ENCODE data around the gene FGF2.
A peak's percentile ranks its signal among the peaks of the same experiment; 100 is the strongest.
"Not testable (repeated sequence)": the region's sequence is repeated elsewhere in the genome, so short reads cannot be mapped to it uniquely, and the experiment has no call there.

The FGF2 gene

DNA sequence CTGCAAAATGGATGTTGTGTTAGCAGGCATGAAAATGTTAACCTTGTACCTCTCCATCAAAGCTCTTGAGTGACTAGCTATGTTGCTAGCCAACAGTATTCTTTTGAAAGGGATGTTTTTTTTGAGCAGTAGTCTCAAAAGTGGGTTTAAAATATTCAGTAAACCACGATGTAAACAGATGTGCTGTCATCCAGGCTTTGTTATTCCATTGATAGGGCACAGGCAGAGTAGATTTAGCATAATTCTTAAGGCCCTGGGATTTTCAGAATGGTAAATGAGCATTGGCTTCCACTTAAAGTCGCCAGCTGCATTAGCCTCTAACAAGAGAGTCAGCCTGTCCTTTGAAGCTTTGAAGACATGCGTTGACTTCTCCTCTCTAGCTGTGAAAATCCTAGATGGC lies 18.4 kb downstream of the FGF2 start:
- peak; percentile 17 for DNase-seq (ENCODE audit: low read depth)

DNA sequence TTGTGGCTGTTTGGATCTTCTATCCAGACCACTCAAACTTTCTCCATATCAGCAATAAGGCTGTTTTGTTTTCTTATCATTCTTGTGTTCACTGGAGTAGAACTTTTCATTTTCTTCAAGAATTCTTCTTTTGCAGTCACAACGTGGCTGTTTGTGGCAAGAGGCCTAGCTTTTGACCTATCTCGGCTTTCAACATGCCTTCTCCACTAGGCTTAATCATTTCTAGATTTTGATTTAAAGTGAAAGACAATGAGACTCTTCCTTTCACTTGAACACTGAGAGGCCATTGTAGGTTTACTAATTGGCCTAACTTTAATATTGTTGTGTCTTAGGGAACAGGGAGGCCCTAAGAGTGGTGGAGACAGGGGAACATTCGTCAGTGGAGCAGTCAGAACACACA lies 19.1 kb downstream of the FGF2 start:
- DNase-seq (ENCODE audit: low read depth), result peak; percentile 14

DNA sequence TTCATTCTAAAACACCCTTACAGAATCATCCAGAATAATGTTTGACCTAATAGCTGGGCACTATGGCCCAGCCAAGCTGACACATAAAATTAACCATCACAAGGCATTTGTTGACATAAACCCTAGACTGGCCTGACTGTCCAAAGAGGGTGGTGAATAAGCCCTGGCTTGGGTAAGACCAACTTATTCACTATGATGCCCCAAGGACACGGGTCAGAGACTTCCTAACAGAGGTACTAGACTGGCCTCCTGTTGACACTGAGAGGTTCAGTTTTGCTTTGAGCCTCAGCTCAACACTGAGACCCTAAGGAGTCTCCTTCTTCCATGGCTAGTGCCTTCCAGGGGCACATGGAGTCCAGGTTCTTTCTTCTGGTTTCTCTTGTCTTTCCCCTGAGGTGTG lies 21.3 kb downstream of the FGF2 start:
- DNase-seq (ENCODE audit: low read depth), result peak; percentile 18

DNA sequence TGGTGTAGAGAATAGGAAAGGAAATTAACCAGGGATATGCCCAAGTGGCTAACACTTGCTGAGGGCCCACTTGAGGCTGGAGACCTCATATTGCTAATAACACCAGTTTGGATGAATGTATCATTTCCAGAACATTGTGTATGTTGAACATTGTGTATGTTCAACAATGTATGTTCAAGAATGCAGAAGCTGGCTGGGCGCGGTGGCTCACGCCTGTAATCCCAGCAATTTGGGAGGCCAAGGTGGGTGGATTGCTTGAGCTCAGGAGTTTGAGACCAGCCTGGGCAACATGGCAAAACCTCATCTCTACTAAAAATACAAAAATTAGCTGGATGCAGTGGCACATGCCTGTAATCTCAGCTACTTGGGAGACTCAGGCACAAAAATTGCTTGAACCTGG lies 23.2 kb downstream of the FGF2 start:
- not testable (repeated sequence) for DNase-seq (ENCODE audit: low read depth)

DNA sequence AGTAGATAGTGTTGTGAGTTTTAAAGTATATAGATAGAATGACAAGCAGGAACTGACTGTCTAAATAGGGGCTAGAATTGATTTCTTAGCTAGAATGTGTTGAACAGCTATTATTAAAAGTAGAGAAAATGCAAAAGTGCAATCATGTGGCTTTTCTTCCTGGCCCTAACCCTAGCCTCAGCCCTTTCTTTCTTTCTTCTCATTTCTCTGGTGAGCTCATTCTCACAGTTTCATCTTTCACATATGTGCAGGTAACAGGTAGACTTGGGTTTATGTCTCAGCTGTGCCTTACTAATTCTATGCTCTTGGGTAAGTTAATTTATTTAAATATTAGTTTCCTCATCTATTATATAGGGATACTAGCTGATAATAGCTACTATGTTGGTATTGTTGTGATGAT lies 24.9 kb downstream of the FGF2 start:
- no peak for DNase-seq (ENCODE audit: low read depth)

DNA sequence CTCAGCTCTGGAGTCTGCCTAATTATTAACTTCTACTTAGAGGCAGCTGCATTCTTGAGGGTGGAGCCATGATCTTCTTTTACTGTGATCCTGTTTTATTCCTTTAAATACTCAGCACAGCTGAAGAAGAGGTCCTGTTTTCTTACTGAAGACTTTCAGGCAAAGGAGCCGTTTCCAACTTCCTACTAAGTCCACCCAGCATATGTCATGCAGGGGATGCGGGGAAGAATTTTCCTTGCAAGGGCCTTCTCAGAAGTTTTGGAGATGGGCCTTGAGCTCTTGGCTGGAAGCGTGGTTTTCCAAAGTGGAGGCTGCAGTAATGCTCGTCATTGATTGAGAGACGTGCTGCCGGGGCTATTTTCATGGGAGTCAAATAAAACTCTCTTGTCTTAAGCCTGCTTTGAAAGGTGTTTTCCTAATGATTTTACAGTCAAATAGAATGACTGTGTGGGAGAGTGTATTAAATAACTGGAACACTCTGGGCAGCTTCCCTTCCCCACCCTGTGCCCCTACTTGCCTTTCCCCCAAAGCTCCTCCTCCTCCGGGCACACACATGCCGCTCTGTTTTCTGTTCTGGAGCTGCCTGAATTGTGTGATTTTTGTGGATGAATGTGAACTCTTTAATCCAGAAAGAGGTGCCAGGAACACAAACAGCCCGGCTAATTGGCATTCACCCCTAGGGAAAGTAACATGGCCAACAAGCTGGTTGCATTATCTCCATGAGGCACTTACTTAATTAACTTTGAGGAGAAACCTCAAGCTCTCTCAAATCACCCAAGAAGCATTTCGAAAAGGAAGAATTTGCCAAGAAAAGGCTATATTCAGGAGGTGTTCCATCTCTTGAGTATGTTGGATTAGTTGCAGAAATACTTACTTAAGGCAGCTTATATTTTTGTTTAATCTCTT lies 28.1 kb downstream of the FGF2 start:
- peak; percentile 22 for DNase-seq (ENCODE audit: low read depth)

DNA sequence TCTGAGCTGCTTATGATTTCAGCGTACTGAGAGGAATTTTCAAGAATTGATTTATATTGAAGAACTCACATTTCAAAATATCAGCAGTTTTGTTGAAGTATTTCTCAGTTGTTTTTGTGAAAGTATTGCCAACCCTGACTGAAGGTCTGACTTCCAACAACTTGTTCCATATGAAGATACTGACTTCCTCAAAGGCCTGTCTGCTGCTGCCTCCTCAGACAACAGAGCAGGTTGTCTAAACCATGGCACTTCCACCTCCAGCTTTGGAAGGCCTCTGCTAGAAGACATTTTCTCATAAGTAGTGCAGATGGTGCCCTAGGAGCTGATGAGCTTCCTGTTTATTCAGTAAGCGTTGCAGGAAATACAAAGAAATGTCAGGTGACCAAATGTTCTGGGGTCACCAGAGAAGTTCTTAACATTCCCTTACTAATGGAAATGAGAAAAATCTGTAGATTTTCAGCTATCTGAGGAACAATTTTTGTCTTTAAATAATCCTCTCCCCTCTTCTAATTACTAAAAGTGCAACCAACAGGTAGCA lies 28.8 kb downstream of the FGF2 start:
- DNase-seq (ENCODE audit: low read depth), result peak; percentile 5

DNA sequence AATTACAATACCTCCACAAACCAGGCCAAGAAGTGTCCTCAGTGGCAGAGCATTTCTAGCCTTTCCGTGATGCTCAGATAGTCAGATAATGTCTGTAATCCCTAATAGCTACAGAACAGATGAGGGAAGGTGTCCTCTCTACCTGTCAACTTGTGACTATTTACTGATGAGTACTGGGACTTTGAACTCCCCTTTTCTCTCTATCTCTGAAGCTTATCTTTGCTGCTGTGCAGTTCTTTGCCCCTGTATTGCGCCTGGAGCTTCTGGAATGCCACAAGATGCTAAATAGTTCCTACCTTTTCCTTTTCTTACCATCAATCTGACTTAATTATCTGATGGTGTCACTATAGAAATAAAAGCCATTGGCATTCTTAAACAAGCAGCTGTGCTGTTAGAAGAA lies 30.5 kb downstream of the FGF2 start:
- DNase-seq (ENCODE audit: low read depth), result no peak

DNA sequence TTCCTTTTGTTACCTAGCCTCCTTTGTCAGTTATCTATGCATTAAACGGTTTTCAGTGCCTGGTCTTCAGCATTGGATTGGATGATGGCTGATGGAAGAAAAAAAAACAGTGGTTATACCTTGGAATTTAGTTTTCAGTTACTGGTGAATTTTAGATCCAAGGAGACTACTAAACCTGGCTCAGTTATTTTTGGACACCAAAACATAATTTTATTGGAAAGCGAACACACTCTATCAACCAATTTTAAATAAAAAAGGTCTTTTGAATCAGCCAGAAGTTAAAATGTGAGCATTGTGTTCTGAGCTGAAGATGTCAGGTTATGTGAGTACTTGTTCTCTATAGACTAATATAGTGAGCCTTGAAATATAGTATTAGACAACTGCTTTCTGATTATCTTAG lies 32.1 kb downstream of the FGF2 start:
- DNase-seq (ENCODE audit: low read depth), result no peak

DNA sequence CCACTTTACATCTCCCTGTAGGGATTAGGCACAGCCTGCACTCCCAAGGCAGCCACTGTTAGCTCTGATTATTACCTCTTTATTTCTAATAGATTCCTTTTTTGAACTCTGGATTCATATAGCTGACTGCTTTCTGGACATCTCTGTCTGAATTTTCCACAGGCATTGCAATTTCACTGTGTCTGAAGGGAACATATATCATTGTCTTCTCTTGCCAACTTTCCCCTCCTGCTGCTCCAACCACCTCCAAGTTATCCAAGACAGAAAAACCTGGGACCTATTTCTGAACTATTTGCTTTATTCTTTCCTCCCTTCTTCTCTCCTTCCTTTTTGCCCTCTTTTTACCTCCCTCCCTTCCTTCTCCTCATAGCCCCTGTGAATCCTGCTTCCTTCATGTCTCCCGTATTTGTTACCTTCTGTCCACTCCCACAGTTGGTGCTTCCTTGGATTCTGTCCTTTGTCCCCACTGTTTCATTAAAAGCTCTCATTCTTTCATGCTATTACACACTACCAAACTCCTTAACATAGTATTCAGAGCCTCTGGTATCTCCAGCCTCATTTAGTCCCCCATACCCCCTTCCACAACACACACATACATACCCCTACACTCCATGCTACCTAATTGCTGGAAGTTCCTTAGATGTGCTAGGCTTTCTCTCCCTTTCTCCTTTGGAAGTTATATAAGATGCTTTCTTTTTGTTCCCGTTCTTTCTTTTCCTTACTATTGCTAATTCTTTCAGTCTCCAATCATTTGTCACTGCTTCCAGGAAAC lies 34.7 kb downstream of the FGF2 start:
- DNase-seq (ENCODE audit: low read depth), result no peak

DNA sequence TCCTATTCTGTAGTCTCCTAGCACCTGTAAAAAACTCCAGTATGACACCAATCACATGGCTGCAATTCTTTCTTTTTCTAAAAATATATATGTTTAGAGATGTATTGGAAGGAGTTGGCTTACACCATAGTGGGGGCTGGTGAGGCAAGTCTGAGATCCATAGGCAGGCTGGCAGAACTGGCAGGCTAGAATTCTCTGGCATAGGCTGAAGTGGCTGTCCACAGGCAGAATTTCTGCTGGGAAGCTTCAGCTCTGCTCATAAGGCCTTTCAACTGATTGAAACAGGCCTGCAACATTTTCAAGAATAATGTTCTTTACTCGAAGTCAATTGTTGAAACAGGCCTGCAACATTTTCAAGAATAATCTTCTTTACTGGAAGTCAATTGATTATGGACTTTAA lies 37.0 kb downstream of the FGF2 start:
- DNase-seq (ENCODE audit: low read depth), result no peak

DNA sequence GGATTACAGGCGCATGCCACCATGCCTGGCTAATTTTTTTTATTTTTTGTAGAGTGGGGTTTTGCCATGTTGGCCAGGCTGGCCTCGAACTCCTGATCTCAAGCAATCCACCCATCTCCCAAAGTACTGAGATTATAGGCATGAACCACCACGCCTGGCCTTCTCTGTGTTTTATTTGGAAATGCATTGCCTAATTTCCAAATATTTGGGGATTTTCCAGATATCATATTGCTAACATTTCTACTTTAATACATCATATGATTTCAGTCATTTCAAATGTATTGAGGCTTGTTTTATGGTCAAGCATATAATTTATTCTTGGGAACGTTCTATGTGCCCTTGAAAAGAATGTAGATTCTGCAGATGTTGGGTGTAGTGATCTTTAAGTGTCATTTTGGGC lies 38.8 kb downstream of the FGF2 start:
- no peak for DNase-seq (ENCODE audit: low read depth)

DNA sequence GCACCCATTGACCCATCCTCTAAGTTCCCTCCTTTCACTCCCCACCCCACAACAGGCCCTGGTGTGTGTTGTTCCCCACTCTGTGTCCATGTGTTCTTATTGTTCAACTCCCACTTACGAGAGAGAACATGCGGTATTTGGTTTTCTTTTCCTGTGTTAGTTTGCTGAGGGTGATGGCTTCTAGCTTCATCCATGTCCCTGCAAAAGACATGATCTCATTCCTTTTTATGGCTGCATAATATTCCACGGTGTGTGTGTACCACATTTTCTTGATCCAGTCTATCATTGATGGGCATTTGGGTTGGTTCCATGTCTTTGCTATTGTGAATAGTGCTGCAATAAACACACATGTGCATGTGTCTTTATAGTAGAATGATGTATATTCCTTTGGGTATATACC lies 41.6 kb downstream of the FGF2 start:
- not testable (repeated sequence) for DNase-seq (ENCODE audit: low read depth)

DNA sequence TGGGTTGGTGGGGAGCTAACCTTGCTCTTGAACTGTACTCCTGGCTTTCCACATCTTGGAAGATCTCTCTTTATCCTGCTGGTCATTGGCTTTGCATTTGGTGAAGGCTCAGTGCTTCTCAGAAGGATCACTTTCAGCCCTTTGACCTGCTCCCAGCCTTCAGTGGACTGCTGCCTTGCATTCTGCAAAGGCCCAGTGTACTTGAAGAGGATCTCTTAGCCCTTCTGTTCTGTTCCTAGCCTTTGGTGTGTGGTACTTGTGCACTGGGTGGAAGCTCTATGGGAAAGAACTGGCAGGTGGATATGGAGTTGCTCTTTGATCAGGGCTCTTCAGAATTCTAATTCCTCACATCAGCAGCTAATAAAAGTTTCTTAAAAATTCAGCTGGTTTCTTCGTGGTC lies 46.5 kb downstream of the FGF2 start:
- DNase-seq (ENCODE audit: low read depth), result no peak

DNA sequence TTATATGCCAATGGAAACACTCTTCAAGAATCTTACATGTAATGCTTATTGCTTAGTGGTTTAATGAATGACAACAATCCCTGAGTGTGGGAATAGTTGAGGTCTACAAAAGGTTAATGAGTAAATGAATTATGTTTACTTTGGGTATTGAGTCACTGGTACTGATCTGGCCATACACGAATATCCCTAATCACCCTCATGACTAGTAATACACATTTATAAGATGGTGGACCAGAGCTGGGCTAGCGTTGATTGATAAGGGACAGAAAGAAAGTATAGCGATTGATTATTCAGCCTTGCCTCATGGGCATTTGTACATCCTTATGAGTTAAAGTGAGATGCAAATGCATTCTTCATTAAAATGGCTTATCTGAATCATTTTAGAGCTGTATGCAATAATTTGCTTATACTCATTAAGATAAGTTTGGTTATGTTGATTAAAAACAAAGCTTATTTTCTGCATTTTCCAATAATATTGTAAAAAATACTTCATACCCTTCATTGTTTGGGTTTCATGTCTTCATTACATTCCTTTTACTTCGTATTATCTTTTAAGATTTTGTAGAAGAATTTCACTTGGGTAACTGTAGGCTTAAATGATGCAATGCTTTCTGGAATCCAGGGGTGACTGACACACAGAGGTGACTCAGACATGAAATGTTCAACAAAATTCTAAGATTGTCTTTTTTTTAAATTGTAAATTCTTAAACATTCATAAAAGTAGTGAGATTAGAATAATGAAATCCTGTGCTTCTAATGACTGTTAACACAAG lies 47.4 kb downstream of the FGF2 start:
- peak; percentile 92 for DNase-seq (ENCODE audit: low read depth)

DNA sequence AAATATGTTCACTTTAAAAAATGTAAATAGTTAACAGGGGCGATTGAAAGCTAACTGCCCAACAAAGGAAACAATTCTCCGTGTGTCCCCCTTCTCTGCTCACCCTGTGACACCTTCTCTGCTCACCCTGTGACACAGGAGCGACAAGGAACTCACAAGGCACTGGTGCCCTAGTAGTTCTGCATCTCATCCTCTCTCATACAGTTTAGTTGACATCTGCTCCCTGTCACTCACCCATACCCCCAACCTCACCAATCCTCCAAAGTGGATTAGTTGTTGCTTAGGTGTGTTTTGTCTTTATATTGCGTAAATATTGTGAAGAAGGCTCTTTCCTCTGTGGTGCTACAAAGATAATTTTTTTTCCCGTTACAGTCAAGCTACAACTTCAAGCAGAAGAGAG lies 49.3 kb downstream of the FGF2 start:
- no peak for DNase-seq (ENCODE audit: low read depth)

DNA sequence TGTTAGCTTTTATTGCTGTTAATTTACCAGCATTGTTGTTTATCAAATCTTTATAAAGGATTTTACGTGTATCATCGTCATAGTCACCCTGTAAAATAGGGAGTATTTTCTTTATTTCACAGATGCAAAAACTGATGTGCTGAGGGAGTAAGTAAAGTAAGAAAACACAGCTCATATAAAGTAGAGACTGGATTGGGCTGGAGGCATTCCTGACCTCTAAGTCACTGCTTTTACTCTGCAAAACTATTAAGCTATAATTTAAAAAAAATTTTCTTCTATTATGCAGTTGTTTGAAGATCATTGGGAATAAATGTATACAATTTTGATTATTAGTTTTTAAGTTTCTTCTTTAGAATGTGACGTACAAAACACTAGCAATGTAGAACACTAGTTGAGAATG lies 49.8 kb downstream of the FGF2 start:
- DNase-seq (ENCODE audit: low read depth), result no peak

DNA sequence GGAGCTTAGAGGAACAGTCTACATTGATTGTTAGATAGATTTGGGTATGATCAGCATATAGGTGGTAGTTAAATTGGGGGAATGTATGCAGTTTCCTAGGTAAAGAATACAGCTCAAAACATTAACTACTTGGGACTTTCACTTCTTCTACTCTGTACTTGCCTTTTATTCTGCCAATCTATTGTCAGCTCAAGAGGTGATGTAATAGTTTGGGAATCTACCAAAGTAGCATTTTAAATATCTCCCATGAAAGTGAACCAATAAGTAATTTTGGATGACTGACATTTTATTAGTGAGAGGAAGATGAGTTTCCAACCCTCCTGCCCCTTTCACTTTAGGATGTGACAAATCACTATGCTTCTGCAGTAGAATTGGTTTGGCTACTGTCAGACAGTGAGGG lies 52.4 kb downstream of the FGF2 start:
- no peak for DNase-seq (ENCODE audit: low read depth)

DNA sequence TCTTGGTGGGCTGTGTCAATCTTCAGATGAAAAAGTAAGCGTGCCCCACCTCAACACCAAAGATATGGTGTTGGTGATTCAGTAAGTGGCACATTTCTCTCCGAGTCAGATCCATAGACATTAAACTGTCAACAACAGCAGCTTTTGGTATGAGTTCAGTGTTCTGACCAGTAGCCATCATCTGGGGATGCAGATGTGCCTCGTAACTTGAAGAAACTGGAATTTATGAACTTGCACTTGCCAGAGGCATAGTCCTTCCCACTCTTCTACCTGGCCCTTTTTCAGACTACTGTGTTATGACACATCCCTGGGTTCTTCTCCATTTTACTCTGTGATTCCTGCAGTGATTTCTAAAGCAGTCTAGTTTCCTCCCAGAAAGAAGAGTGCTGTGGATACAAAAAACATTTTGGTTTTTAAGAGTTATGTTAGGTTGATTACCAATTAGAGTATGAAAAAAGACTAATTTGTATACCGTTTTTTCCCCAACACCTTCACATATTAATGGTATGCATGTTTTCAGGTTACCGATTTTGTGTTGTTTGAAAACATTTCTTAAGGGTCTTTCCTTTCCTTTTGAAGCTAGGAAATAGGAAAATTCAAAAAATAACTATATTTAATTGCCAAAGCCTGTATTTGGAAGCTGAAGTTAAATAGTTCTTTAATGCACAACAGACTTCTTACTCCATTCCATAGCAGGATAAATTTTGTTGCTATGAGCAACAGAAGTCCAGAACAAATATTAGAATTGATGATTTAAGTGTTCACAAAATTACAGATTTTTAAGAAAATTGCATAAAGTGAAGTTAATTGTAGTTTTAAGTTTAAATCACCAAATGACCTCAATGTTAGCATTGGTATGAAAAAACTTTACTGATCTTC lies 56.5 kb downstream of the FGF2 start:
- DNase-seq (ENCODE audit: low read depth), result no peak

DNA sequence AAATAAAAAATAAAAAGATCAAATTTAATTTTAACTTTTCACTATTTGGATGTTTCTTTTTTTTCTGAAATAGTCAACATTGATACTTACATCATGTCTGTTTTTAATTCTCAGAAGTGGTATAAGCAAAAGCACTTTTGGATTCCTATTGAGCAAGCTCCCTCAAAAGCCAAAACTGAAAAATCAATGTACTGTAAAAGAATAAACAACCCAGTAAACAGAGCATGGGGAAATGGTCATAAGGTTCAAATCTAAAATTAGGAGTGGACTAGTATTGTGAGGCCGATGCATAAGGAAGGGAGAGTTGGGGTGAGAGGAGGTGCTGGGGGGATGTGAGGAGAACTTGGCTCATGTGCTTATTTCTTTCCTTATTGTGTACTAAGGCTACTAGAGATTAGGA lies 57.9 kb downstream of the FGF2 start:
- DNase-seq (ENCODE audit: low read depth), result no peak

DNA sequence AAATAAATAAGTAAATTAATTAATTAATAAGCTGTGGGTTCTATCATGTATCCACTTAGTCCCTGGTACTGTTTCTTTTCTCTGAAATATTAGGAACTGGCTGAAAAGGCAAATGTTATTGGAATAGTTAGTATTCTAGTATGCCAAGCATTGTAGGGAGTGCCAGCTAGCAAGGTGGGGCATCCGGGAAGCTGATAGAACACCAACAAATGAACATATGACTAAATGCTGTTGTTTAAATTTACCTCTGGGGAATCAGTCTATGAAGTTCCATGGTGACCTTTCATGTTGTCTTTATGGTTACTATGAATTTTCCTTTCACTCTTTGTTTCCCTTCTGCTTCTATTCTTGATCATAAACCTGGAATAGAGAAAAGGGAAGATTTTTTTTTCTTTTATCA lies 63.1 kb downstream of the FGF2 start:
- DNase-seq (ENCODE audit: low read depth), result no peak

Measured in amniotic epithelial cell (primary cell).